Measurements from ENCODE around the gene ARNT2. TPM values are rescaled to one million over a fixed set of nuclear protein-coding genes. Genes with fewer than 3 reads are reported as not detected.

The ARNT2 gene
- total and polyA plus RNA-seq, 2 experiments from 2014 or later: 4.6 to 11.6 TPM

GRCh38 chr15:80478075-80478474, 73.9 kb downstream of the ARNT2 start:
- no peaks in the 10 kb centered on the region for H4K20me1 ChIP-seq (replicated peaks; ENCODE audit: insufficient read depth)
- peaks cover under 1% of the 10 kb centered on the region for H3K27me3 Mint-ChIP-seq (ENCODE audit: insufficient read depth, low read depth, poor library complexity)
- peaks cover 21% of the 10 kb centered on the region for H3K4me1 ChIP-seq (ENCODE audit: insufficient read depth)
- ATAC-seq (no peak), DNase-seq (ENCODE audit: low spot score) (no peak)
- H3K27me3 ChIP-seq (ENCODE audit: insufficient read depth): no peaks in the 10 kb centered on the region
- H3K36me3 ChIP-seq (ENCODE audit: insufficient read depth): no peaks in the 10 kb centered on the region
- H3F3A ChIP-seq (replicated peaks; ENCODE audit: low read depth): no peaks in the 10 kb centered on the region
- no peak overlapping the region for H2AFZ ChIP-seq
- no peak overlapping the region for H3K4me3 Mint-ChIP-seq
- no peaks in the 10 kb centered on the region for H3K79me2 ChIP-seq (replicated peaks; ENCODE audit: insufficient read depth)
- H3K4me2 ChIP-seq: no peak overlapping the region
- 0 out of 2 replicates have a peak, but pooled peaks cover 6% of the 10 kb centered on the region for H3K9me2 ChIP-seq (ENCODE audit: insufficient read depth)
- peaks cover 41% of the 10 kb centered on the region for H3K36me3 Mint-ChIP-seq (ENCODE audit: low read depth)
- H3K9me3 Mint-ChIP-seq: peaks cover 20% of the 10 kb centered on the region
- TF ChIP-seq JUNB (IDR thresholded peaks at IDR 0.05; ENCODE audit: unreplicated experiment) (no peak), STAT1 (IDR thresholded peaks at IDR 0.05; ENCODE audit: unreplicated experiment) (no peak), CREB1 (CRISPR knock-in tag; IDR thresholded peaks at IDR 0.05; ENCODE audit: low read depth) (no peak), ETS1 (IDR thresholded peaks at IDR 0.05) (no peak), EZH2phosphoT487 (IDR thresholded peaks at IDR 0.05; ENCODE audit: unreplicated experiment) (no peak), ZNF114 (CRISPR knock-in tag; IDR thresholded peaks at IDR 0.05) (no peak), NANOG (IDR thresholded peaks at IDR 0.05; ENCODE audit: borderline replicate concordance) (no peak), ZNF331 (CRISPR knock-in tag; IDR thresholded peaks at IDR 0.05; ENCODE audit: low read depth) (no peak), POLR2AphosphoS5 (IDR thresholded peaks at IDR 0.05; ENCODE audit: low read depth) (no peak), EZH2 (IDR thresholded peaks at IDR 0.05; ENCODE audit: low read depth, unreplicated experiment) (no peak)
- TF ChIP-seq, protein P1, sequence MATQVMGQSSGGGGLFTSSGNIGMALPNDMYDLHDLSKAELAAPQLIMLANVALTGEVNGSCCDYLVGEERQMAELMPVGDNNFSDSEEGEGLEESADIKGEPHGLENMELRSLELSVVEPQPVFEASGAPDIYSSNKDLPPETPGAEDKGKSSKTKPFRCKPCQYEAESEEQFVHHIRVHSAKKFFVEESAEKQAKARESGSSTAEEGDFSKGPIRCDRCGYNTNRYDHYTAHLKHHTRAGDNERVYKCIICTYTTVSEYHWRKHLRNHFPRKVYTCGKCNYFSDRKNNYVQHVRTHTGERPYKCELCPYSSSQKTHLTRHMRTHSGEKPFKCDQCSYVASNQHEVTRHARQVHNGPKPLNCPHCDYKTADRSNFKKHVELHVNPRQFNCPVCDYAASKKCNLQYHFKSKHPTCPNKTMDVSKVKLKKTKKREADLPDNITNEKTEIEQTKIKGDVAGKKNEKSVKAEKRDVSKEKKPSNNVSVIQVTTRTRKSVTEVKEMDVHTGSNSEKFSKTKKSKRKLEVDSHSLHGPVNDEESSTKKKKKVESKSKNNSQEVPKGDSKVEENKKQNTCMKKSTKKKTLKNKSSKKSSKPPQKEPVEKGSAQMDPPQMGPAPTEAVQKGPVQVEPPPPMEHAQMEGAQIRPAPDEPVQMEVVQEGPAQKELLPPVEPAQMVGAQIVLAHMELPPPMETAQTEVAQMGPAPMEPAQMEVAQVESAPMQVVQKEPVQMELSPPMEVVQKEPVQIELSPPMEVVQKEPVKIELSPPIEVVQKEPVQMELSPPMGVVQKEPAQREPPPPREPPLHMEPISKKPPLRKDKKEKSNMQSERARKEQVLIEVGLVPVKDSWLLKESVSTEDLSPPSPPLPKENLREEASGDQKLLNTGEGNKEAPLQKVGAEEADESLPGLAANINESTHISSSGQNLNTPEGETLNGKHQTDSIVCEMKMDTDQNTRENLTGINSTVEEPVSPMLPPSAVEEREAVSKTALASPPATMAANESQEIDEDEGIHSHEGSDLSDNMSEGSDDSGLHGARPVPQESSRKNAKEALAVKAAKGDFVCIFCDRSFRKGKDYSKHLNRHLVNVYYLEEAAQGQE (IDR thresholded peaks at IDR 0.05; ENCODE audit: unreplicated experiment): no peak
- TF ChIP-seq, protein P2, sequence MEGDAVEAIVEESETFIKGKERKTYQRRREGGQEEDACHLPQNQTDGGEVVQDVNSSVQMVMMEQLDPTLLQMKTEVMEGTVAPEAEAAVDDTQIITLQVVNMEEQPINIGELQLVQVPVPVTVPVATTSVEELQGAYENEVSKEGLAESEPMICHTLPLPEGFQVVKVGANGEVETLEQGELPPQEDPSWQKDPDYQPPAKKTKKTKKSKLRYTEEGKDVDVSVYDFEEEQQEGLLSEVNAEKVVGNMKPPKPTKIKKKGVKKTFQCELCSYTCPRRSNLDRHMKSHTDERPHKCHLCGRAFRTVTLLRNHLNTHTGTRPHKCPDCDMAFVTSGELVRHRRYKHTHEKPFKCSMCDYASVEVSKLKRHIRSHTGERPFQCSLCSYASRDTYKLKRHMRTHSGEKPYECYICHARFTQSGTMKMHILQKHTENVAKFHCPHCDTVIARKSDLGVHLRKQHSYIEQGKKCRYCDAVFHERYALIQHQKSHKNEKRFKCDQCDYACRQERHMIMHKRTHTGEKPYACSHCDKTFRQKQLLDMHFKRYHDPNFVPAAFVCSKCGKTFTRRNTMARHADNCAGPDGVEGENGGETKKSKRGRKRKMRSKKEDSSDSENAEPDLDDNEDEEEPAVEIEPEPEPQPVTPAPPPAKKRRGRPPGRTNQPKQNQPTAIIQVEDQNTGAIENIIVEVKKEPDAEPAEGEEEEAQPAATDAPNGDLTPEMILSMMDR (conservative IDR thresholded peaks at IDR 0.05; ENCODE audit: low read depth in 2 of 2): no peak
- TF ChIP-seq, protein P3, sequence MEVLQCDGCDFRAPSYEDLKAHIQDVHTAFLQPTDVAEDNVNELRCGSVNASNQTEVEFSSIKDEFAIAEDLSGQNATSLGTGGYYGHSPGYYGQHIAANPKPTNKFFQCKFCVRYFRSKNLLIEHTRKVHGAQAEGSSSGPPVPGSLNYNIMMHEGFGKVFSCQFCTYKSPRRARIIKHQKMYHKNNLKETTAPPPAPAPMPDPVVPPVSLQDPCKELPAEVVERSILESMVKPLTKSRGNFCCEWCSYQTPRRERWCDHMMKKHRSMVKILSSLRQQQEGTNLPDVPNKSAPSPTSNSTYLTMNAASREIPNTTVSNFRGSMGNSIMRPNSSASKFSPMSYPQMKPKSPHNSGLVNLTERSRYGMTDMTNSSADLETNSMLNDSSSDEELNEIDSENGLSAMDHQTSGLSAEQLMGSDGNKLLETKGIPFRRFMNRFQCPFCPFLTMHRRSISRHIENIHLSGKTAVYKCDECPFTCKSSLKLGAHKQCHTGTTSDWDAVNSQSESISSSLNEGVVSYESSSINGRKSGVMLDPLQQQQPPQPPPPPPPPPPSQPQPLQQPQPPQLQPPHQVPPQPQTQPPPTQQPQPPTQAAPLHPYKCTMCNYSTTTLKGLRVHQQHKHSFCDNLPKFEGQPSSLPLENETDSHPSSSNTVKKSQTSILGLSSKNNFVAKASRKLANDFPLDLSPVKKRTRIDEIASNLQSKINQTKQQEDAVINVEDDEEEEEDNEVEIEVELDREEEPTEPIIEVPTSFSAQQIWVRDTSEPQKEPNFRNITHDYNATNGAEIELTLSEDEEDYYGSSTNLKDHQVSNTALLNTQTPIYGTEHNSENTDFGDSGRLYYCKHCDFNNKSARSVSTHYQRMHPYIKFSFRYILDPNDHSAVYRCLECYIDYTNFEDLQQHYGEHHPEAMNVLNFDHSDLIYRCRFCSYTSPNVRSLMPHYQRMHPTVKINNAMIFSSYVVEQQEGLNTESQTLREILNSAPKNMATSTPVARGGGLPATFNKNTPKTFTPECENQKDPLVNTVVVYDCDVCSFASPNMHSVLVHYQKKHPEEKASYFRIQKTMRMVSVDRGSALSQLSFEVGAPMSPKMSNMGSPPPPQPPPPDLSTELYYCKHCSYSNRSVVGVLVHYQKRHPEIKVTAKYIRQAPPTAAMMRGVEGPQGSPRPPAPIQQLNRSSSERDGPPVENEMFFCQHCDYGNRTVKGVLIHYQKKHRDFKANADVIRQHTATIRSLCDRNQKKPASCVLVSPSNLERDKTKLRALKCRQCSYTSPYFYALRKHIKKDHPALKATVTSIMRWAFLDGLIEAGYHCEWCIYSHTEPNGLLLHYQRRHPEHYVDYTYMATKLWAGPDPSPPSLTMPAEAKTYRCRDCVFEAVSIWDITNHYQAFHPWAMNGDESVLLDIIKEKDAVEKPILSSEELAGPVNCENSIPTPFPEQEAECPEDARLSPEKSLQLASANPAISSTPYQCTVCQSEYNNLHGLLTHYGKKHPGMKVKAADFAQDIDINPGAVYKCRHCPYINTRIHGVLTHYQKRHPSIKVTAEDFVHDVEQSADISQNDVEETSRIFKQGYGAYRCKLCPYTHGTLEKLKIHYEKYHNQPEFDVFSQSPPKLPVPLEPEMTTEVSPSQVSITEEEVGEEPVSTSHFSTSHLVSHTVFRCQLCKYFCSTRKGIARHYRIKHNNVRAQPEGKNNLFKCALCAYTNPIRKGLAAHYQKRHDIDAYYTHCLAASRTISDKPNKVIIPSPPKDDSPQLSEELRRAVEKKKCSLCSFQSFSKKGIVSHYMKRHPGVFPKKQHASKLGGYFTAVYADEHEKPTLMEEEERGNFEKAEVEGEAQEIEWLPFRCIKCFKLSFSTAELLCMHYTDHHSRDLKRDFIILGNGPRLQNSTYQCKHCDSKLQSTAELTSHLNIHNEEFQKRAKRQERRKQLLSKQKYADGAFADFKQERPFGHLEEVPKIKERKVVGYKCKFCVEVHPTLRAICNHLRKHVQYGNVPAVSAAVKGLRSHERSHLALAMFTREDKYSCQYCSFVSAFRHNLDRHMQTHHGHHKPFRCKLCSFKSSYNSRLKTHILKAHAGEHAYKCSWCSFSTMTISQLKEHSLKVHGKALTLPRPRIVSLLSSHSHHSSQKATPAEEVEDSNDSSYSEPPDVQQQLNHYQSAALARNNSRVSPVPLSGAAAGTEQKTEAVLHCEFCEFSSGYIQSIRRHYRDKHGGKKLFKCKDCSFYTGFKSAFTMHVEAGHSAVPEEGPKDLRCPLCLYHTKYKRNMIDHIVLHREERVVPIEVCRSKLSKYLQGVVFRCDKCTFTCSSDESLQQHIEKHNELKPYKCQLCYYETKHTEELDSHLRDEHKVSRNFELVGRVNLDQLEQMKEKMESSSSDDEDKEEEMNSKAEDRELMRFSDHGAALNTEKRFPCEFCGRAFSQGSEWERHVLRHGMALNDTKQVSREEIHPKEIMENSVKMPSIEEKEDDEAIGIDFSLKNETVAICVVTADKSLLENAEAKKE (CRISPR knock-in tag; IDR thresholded peaks at IDR 0.05): no peak
- no peak overlapping the region for H3K4me3 ChIP-seq
- H3K27ac Mint-ChIP-seq: no peak overlapping the region
- H3K27ac ChIP-seq (ENCODE audit: low read depth): no peak overlapping the region
- H3K4me1 Mint-ChIP-seq: peaks cover 33% of the 10 kb centered on the region
